Left ventricle myocardium inferior (tissue), 1 donor: Measurements from ENCODE around the gene CACFD1. TPM values are rescaled to one million over a fixed set of nuclear protein-coding genes. Genes with fewer than 3 reads are reported as not detected.

Experiments
- DNase-seq: peaks from one replicate; pipeline ENCODE4 v3.0.0-alpha.2; 2020
- H3K27ac ChIP-seq: fragments of 200-600 bp; replicated peaks from 2 replicates; pipeline ENCODE4 v1.8.0; 2021
- H3K27me3 ChIP-seq: fragments of 200-600 bp; 2 replicates; pipeline ENCODE4 v1.8.0; 2021; ENCODE audit warnings: low read depth
- H3K36me3 ChIP-seq: fragments of 200-600 bp; 2 replicates; pipeline ENCODE4 v1.8.0; 2021
- H3K4me1 ChIP-seq: fragments of 200-600 bp; 2 replicates; pipeline ENCODE4 v1.8.0; 2021
- H3K4me3 ChIP-seq: fragments of 200-600 bp; 2 replicates; pipeline ENCODE4 v1.8.0; 2021; ENCODE audit warnings: mild to moderate bottlenecking, moderate library complexity
- H3K9me3 ChIP-seq: fragments of 200-600 bp; replicated peaks from 2 replicates; pipeline ENCODE4 v1.8.0; 2021
- intact Hi-C: fragments of 100-400 bp; cut with micrococcal nuclease; formaldehyde crosslinking; loops from one replicate; pipeline ENCODE4 v1.11.0; 2022
- total RNA-seq: library from RNA; stranded (reverse); fragmentation: NEBNext Ultra II Directional; extraction: Animal tissue kit (Norgen Biotek cat#: 25700); gene quantifications from one replicate; pipeline ENCODE4 v1.2.1, GENCODE V29; 2021
- TF ChIP-seq, protein P1 (sequence below): fragments of 200-600 bp; IDR thresholded peaks from 2 replicates; pipeline ENCODE4 v1.8.0; 2021; ENCODE audit warnings: antibody characterized with exemption, mild to moderate bottlenecking, borderline replicate concordance
- donor health status: DM: no; HTN: yes; CAD: no; lungs with severe emphysema.

CACFD1 gene
- total RNA-seq, 1 donor from 2014 or later = 11.5 TPM

DNA sequence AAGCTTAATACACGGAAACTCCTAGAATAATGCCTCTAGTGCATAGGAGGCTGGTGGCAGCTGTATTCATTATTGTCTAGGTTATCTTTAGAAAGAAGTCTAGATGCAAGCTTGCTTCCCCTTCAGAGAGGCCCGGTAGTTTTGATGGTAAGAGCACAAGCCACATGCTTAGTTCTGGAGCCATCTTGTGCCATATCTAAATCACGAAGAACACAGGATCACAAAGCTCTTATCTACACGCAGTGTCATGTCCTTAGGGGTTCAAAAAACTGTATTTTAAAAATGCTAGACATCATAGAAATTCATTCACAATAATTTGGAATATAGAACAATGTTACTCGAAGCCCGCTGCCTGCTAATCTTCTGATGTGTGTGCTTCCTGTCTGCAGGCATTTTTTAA lies 6.2 kb downstream of the CACFD1 start:
- no peak for DNase-seq
- peaks cover 7% of the 10 kb centered on the region for H3K36me3 ChIP-seq
- intact Hi-C loops = no loop called here

DNA sequence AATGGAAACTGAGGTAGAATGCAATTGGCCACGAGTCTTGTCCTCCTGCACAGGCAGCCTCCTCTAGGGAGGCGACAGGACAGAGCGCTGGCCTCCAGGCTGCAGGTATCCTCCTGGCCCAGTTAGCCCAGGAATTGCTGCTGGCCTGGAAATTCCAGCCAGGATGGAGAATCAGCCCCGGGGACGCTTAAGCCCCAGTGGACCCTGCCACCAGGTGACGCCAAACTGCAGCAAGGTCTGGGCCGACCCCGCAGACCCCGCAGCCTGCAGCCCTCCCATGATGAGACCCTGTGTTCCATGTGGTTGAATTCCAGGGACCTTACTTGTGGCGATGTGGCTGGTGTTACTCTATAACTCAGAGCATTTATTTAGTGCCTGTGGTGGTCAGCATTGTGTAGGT lies 7.3 kb downstream of the CACFD1 start:
- no peaks in the 10 kb centered on the region for H3K9me3 ChIP-seq
- no peak for DNase-seq
- H3K4me3 ChIP-seq = no peak overlapping the region
- no peaks in the 10 kb centered on the region for H3K4me1 ChIP-seq
- H3K27me3 ChIP-seq = no peaks in the 10 kb centered on the region
- no peak overlapping the region for H3K27ac ChIP-seq
- TF ChIP-seq, protein P1, sequence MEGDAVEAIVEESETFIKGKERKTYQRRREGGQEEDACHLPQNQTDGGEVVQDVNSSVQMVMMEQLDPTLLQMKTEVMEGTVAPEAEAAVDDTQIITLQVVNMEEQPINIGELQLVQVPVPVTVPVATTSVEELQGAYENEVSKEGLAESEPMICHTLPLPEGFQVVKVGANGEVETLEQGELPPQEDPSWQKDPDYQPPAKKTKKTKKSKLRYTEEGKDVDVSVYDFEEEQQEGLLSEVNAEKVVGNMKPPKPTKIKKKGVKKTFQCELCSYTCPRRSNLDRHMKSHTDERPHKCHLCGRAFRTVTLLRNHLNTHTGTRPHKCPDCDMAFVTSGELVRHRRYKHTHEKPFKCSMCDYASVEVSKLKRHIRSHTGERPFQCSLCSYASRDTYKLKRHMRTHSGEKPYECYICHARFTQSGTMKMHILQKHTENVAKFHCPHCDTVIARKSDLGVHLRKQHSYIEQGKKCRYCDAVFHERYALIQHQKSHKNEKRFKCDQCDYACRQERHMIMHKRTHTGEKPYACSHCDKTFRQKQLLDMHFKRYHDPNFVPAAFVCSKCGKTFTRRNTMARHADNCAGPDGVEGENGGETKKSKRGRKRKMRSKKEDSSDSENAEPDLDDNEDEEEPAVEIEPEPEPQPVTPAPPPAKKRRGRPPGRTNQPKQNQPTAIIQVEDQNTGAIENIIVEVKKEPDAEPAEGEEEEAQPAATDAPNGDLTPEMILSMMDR = no peak
- intact Hi-C loops = no loop called here
- H3K36me3 ChIP-seq = peaks cover 7% of the 10 kb centered on the region

More for the DNA sequence above, 6.2 kb downstream of the CACFD1 start:
- H3K27ac ChIP-seq = no peak overlapping the region
- H3K4me3 ChIP-seq = no peak overlapping the region
- H3K9me3 ChIP-seq = no peaks in the 10 kb centered on the region
- peaks cover 2% of the 10 kb centered on the region for H3K4me1 ChIP-seq
- H3K27me3 ChIP-seq = no peaks in the 10 kb centered on the region
- TF ChIP-seq, protein P1 = no peak

DNA sequence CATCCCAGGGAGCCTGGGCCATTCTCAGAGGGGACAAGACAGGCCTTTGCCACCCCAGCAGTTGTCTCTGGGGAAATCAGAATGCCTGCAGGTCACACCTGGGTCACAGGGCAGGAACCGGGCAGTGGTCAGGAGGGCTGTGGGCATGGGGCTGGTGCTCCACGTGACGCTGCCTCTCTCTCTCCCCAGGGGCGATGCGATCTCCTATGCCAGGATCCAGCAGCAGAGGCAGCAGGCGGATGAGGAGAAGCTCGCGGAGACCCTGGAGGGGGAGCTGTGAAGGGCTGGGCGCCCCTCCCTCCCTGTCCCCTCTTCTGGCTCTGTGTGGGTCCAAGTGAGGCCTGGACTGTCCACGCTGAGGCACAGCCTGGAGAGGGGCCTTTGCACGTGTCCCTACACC lies 8.6 kb downstream of the CACFD1 start:
- no peak for DNase-seq
- Histone ChIP-seq H3K27ac (no peak overlapping the region), H3K27me3 (no peaks in the 10 kb centered on the region), H3K36me3 (peaks cover 7% of the 10 kb centered on the region), H3K9me3 (no peaks in the 10 kb centered on the region), H3K4me3 (no peak overlapping the region), H3K4me1 (no peaks in the 10 kb centered on the region)
- TF ChIP-seq, protein P1 = no peak
- intact Hi-C loops = no loop called here

DNA sequence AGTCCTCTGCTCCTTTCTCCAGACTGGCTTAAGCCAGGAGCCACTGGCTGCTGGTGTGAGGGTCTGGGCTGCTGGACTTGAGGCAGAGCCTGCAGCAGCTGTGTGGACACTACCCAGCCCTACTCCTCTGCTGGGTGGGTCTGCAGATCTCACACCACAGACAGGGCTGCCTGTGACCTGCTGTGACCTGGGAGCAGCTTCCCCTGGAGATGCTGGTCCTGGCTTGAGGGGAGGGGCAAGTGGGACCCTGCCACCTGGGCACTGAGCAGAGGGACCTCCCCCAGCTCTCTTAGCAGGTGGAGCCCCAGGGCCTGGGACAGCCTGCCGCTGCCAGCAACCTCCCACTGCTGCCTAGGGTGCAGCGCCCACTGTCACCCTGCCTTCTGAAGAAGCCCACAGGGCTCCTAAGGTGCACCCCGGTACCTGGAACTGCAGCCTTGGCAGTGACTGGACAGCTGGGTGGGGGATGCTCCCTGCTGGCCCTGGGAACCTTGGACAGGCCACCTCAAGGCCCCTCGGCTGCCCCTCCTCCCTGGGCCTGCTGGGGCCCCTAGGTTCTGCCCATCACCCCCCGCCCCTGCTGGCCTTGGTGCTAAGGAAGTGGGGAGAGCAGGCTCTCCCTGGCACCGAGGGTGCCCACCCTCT lies 9.1 kb downstream of the CACFD1 start:
- TF ChIP-seq, protein P1 = no peak
- peaks cover 7% of the 10 kb centered on the region for H3K36me3 ChIP-seq
- no peaks in the 10 kb centered on the region for H3K27me3 ChIP-seq
- H3K4me3 ChIP-seq = no peak overlapping the region
- DNase-seq = no peak
- no peak overlapping the region for H3K27ac ChIP-seq
- intact Hi-C loops = no loop called here
- H3K4me1 ChIP-seq = no peaks in the 10 kb centered on the region
- no peaks in the 10 kb centered on the region for H3K9me3 ChIP-seq

DNA sequence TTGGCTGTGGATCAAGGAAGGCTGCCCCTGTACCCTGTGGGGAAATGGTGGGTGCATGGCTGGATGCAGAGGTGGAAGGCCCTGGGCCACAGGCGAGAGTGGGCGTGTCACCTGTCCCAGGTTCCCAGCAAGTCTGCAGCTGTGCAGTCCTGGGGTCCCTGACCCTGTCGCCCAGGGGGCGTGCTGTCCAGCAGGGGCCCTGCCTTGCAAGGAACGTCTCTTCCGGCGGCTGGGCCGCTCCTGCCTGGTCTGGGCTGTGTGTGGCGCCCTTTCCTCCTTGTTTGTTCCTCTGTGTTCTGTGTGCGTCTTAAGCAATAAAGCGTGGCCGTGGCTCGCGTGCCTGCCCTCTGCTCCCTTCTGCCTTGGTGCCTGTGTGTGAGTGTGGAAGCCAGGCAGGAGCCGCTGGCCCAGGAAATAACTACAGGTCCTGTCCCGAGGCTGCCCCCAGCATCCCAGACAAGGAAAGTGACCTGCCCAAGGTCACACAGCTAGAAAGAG lies 10.7 kb downstream of the CACFD1 start:
- no peak for DNase-seq
- no peaks in the 10 kb centered on the region for H3K4me1 ChIP-seq
- intact Hi-C loops = no loop called here
- no peaks in the 10 kb centered on the region for H3K27me3 ChIP-seq
- H3K27ac ChIP-seq = no peak overlapping the region
- peaks cover 13% of the 10 kb centered on the region for H3K36me3 ChIP-seq
- H3K4me3 ChIP-seq = no peak overlapping the region
- TF ChIP-seq, protein P1 = no peak
- H3K9me3 ChIP-seq = no peaks in the 10 kb centered on the region
